ENCODE results near the gene PCLO. TPM values are rescaled to one million over a fixed set of nuclear protein-coding genes. Genes with fewer than 3 reads are reported as not detected.

The PCLO gene
- total and polyA plus RNA-seq, 2 of the 4 experiments (the other 2 are of a cell fraction): under 0.01 to 0.05 TPM

GRCh38 chr7:83149466-83149865, 13.2 kb downstream of the PCLO start:
- no CpG with 5 or more reads among the region's 1 CpG for WGBS, 2 experiments (ENCODE audit: extremely low coverage in 2 of 2, insufficient read length in 1 of 2)
- Histone ChIP-seq H3K4ac (ENCODE audit: low read depth, low read length) (no peak overlapping the region), H3K9me1 (ENCODE audit: insufficient read depth, low read length) (no peaks in the 10 kb centered on the region), H4K8ac (ENCODE audit: low read depth in 2 of 2, low read length in 2 of 2) (no peak overlapping the region), H4K5ac (ENCODE audit: low read depth, low read length) (no peak overlapping the region), H3K4me3 (ENCODE audit: insufficient read depth, low read depth, low read length) (no peak overlapping the region), H2BK15ac (ENCODE audit: low read depth, low read length) (no peak overlapping the region), H3K9ac (ENCODE audit: low read depth, low read length) (no peak overlapping the region), H3K27ac (ENCODE audit: insufficient read depth, low read length) (no peak overlapping the region), H3K14ac (replicated peaks; ENCODE audit: low read depth, low read length) (no peak overlapping the region), H3K18ac (ENCODE audit: low read depth, low read length) (no peak overlapping the region), H3K23ac (ENCODE audit: low read depth, low read length) (no peak overlapping the region), H3K27me3 (ENCODE audit: control insufficient read depth, insufficient read depth, low read length) (no peaks in the 10 kb centered on the region), H3K79me1 (ENCODE audit: low read depth in 1 of 2, low read length in 2 of 2) (no peaks in the 10 kb centered on the region), H3K9me3 (ENCODE audit: control insufficient read depth, insufficient read depth, low read length) (no peaks in the 10 kb centered on the region), H2AK9ac (replicated peaks; ENCODE audit: low read depth, low read length, poor library complexity) (no peak overlapping the region), H4K20me1 (ENCODE audit: insufficient read depth, low read length) (no peaks in the 10 kb centered on the region), H2BK120ac (ENCODE audit: low read depth, low read length) (no peak overlapping the region), H2AK5ac (ENCODE audit: low read depth, low read length) (no peak overlapping the region), H3K4me1 (ENCODE audit: control insufficient read depth, insufficient read depth, low read length) (no peaks in the 10 kb centered on the region), H2BK20ac (ENCODE audit: low read depth, low read length) (no peak overlapping the region), H2AFZ (replicated peaks; ENCODE audit: low read length, poor library complexity) (no peak overlapping the region), H3K36me3 (ENCODE audit: control insufficient read depth, insufficient read depth, low read length) (no peaks in the 10 kb centered on the region), H4K91ac (ENCODE audit: insufficient read depth, low read depth, low read length) (no peak overlapping the region), H3K56ac (ENCODE audit: extremely low read depth, insufficient read depth, low read length) (no peak overlapping the region), H3K4me2 (ENCODE audit: low read depth, low read length) (no peak overlapping the region), H2BK5ac (ENCODE audit: low read depth, low read length, poor library complexity, severe bottlenecking) (no peak overlapping the region)
- BruUV-seq (replicated peaks): no TSS peak
- intact Hi-C loops (cut with micrococcal nuclease) (no loop called here), dilution Hi-C loops (cut with HindIII; ENCODE audit: low sequenced_read_pairs, unreplicated experiment) (no loop called here), in situ Hi-C loops (cut with MboI; ENCODE audit: low sequenced_read_pairs) (no loop called here)
- no peak for TF ChIP-seq CTCF (conservative IDR thresholded peaks at IDR 0.05; ENCODE audit: low read depth, low read length)
- TF ChIP-seq MAFK (IDR thresholded peaks at IDR 0.05; ENCODE audit: low read depth, low read length): no peak
- TF ChIP-seq SMC3 (IDR thresholded peaks at IDR 0.05; ENCODE audit: low read depth, low read length): no peak
- TF ChIP-seq FOS (IDR thresholded peaks at IDR 0.05; ENCODE audit: low read depth, low read length): no peak
- no peak for TF ChIP-seq ELK1 (IDR thresholded peaks at IDR 0.05; ENCODE audit: borderline replicate concordance, low read depth, low read length)
- ATAC-seq (ENCODE audit: low read depth) (no peak), DNase-seq (peak; percentile 1)
- POLR2A ChIA-PET (ENCODE audit: unreplicated experiment): no interaction called here
- CTCF ChIA-PET: no interaction called here
